Renal cortical epithelial cell (primary cell): ENCODE results near the gene CSGALNACT2. TPM values are rescaled to one million over a fixed set of nuclear protein-coding genes. Genes with fewer than 3 reads are reported as not detected.
"Not testable (repeated sequence)": the region's sequence is repeated elsewhere in the genome, so short reads cannot be mapped to it uniquely, and the experiment has no call there.

ENCODE experiments used
- DNase-seq: peaks from one replicate; pipeline ENCODE4 v3.0.0-alpha.2; 2011; ENCODE audit warnings: low read depth
- total RNA-seq: library from RNA; depleted of rRNA; stranded (reverse); fragments of >200 nt; gene quantifications from 2 replicates; pipeline ENCODE4 v1.2.3, GENCODE V29; 2014

The CSGALNACT2 gene
- total RNA-seq, 1 donor from 2014 or later: 18.1 TPM

- no peak for DNase-seq
These were observed 77.7 kb downstream of the CSGALNACT2 start for GRCh38 chr10:43215758-43216455.

- no peak for DNase-seq
These were observed 78.8 kb downstream of the CSGALNACT2 start for GRCh38 chr10:43216931-43217562.

- DNase-seq: no peak
These were observed 79.4 kb downstream of the CSGALNACT2 start for GRCh38 chr10:43217563-43218205.

GRCh38 chr10:43218206-43218950, 80.1 kb downstream of the CSGALNACT2 start:
- DNase-seq: peak; percentile 14

- DNase-seq: no peak
These were observed 80.9 kb downstream of the CSGALNACT2 start for GRCh38 chr10:43218951-43219837.

GRCh38 chr10:43219848-43220247, 81.6 kb downstream of the CSGALNACT2 start:
- DNase-seq: no peak

- not testable (repeated sequence) for DNase-seq
These were observed 82.0 kb downstream of the CSGALNACT2 start for GRCh38 chr10:43220251-43220650.

GRCh38 chr10:43220657-43221418, 82.6 kb downstream of the CSGALNACT2 start:
- DNase-seq: no peak

- no peak for DNase-seq
These were observed 83.4 kb downstream of the CSGALNACT2 start for GRCh38 chr10:43221419-43222209.

GRCh38 chr10:43222210-43222720, 84.0 kb downstream of the CSGALNACT2 start:
- DNase-seq: no peak

- no peak for DNase-seq
These were observed 84.8 kb downstream of the CSGALNACT2 start for GRCh38 chr10:43223056-43223455.

GRCh38 chr10:43224321-43224720, 86.1 kb downstream of the CSGALNACT2 start:
- peak; percentile 78 for DNase-seq

- no peak for DNase-seq
These were observed 87.0 kb downstream of the CSGALNACT2 start for GRCh38 chr10:43225004-43225786.

GRCh38 chr10:43225787-43226153, 87.5 kb downstream of the CSGALNACT2 start:
- no peak for DNase-seq

- no peak for DNase-seq
These were observed 88.2 kb downstream of the CSGALNACT2 start for GRCh38 chr10:43226441-43226840.

GRCh38 chr10:43226851-43227845, 88.9 kb downstream of the CSGALNACT2 start:
- DNase-seq: no peak
